ENCODE results near the gene RBM22. TPM values are rescaled to one million over a fixed set of nuclear protein-coding genes. Genes with fewer than 3 reads are reported as not detected.

RBM22 gene
- total and polyA plus RNA-seq, 2 of the 8 experiments (the other 6 are each of a cell fraction or from before 2014, with no cell fraction given) = 20.8 to 33.9 TPM

GRCh38 chr5:150647275-150648251 is 53.3 kb downstream of the RBM22 start:
- 92% methylated on average over 24 of the region's 25 CpGs; no CpG with 5 or more reads in 1 of the 2 experiments for WGBS, 2 experiments (ENCODE audit: extremely low coverage in 1 of 2, insufficient coverage in 1 of 2, insufficient read length in 1 of 2, insufficient replicate concordance in 2 of 2, low coverage in 1 of 2, low lambda C conversion rate in 2 of 2, missing lambda C conversion rate in 1 of 2)
- H3K18ac ChIP-seq (ENCODE audit: extremely low read depth, low read length) = no peak overlapping the region
- H3K23me2 ChIP-seq (ENCODE audit: low read depth, low read length) = no peaks in the 10 kb centered on the region
- ChIA-PET CTCF (ENCODE audit: partially characterized antibody) (interaction anchor here (0.6 to 20.1 kb wide), 11 partner anchors 2 to 162 kb away, joined by 3 to 303 read pairs (median 4); partner anchors contain the start of genes MYOZ3 and SYNPO), POLR2A (ENCODE audit: partially characterized antibody) (interaction anchor here (1.1 to 1.6 kb wide), 3 partner anchors 8 to 85 kb away, joined by 3 to 4 read pairs (median 3); no protein-coding TSS in a partner anchor)
- H3K27me3 ChIP-seq (replicated peaks in 1 of 4; ENCODE audit: control insufficient read depth in 3 of 4, extremely low read depth in 1 of 4, insufficient read depth in 3 of 4, low read length in 3 of 4) = no peaks in the 10 kb centered on the region
- H2BK120ac ChIP-seq (replicated peaks; ENCODE audit: low read depth, low read length) = no peak overlapping the region
- peak overlapping the region; percentile 43; the same call in 1 of the 2 replicates for H2BK12ac ChIP-seq (ENCODE audit: low read depth, low read length)
- H3K36me3 ChIP-seq (ENCODE audit: control insufficient read depth in 2 of 4, insufficient read depth in 4 of 4, low read length in 3 of 4) = no peaks in the 10 kb centered on the region
- no peak overlapping the region for H3K4ac ChIP-seq (replicated peaks; ENCODE audit: insufficient read length, low read depth, low read length)
- peaks cover 0 to 6% (median 5%) of the 10 kb centered on the region in 4 experiments; a peak in 4 of 7 replicates for H3K4me1 ChIP-seq (replicated peaks in 1 of 4; ENCODE audit: control insufficient read depth in 3 of 4, insufficient read depth in 4 of 4, low read length in 3 of 4)
- H3K79me1 ChIP-seq (ENCODE audit: low read depth, low read length) = no peaks in the 10 kb centered on the region
- no peak overlapping the region for H3K4me2 ChIP-seq (ENCODE audit: insufficient read depth in 1 of 2, low read depth in 2 of 2, low read length in 2 of 2)
- no peak overlapping the region for H2AK5ac ChIP-seq (ENCODE audit: low read depth, low read length)
- no peak overlapping the region for H2BK20ac ChIP-seq (ENCODE audit: low read length)
- no peak overlapping the region for H2BK15ac ChIP-seq (ENCODE audit: low read length)
- TF ChIP-seq POLR2AphosphoS5 (IDR thresholded peaks at IDR 0.05; ENCODE audit: low read depth, low read length) (no peak), KDM1A (IDR thresholded peaks at IDR 0.05; ENCODE audit: borderline replicate concordance, low read length) (peak; percentile 49; the same call in 1 of the 2 replicates)
- H4K5ac ChIP-seq (ENCODE audit: insufficient read length, low read depth, low read length) = no peak overlapping the region
- H3K79me2 ChIP-seq (ENCODE audit: control insufficient read depth in 1 of 2, insufficient read depth in 2 of 2, low read length in 2 of 2) = no peaks in the 10 kb centered on the region
- H3K27ac ChIP-seq (ENCODE audit: low read depth, low read length) = no peak overlapping the region
- H4K8ac ChIP-seq (ENCODE audit: extremely low read depth, insufficient read depth, low read length) = no peak overlapping the region; the same call in 1 of the 2 replicates
- H3K14ac ChIP-seq (ENCODE audit: insufficient read length) = no peak overlapping the region
- H3K9me3 ChIP-seq (ENCODE audit: insufficient read depth in 2 of 2, low read depth in 1 of 2, low read length in 1 of 2) = no peaks in the 10 kb centered on the region
- FAIRE-seq (no peak), DNase-seq (ENCODE audit: low read depth in 1 of 2, low spot score in 2 of 2) (no peak)
- no peak overlapping the region for H3K56ac ChIP-seq (replicated peaks; ENCODE audit: insufficient read length, low read depth, low read length)
- no peak overlapping the region for H4K91ac ChIP-seq (replicated peaks; ENCODE audit: insufficient read length, low read length)
- H4K20me1 ChIP-seq (replicated peaks in 1 of 2; ENCODE audit: control insufficient read depth in 1 of 2, insufficient read depth in 2 of 2, low read length in 2 of 2) = no peaks in the 10 kb centered on the region
- no peak overlapping the region for H3K4me3 ChIP-seq (ENCODE audit: extremely low read depth in 1 of 4, insufficient read depth in 2 of 4, low read depth in 3 of 4, low read length in 4 of 4)
- no peak overlapping the region for H3K9ac ChIP-seq (replicated peaks in 1 of 4; ENCODE audit: extremely low read depth in 1 of 4, low read depth in 3 of 4, low read length in 3 of 4)
- no peak overlapping the region for H3K23ac ChIP-seq (ENCODE audit: insufficient read length)
- H2BK5ac ChIP-seq (ENCODE audit: low read depth, low read length) = no peak overlapping the region
- no peak overlapping the region for H2AFZ ChIP-seq (ENCODE audit: low read length)

All from H1 (cell line).